GM21367 (cell line): ENCODE data around the gene FYN.
"Not testable (repeated sequence)": the region's sequence is repeated elsewhere in the genome, so short reads cannot be mapped to it uniquely, and the experiment has no call there.

ENCODE experiments used
- ATAC-seq: cut with Tn5 transposase; IDR thresholded peaks from one replicate; pipeline ENCODE4 v1.9.1; 2021; ENCODE audit not compliant: unreplicated experiment

Gene FYN

DNA sequence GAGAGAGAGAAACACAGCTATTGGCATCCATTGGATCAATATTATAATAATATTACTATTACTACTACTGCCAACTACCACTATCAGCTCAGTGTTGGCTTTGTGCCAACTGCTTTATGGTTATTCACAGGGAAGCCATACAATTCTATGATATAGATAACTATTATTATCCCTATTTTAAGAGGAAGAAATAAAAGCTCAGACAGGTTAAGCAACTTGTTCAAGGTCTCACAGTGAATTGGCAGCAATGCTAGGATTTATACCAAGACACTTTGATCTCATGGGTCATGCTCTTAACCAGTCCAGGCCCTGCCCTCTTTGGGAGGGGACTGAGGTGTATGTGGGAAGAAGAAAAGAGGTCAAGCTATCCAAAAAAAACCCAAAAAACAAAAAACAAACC, 185.6 kb downstream of the FYN start:
- ATAC-seq = no peak

DNA sequence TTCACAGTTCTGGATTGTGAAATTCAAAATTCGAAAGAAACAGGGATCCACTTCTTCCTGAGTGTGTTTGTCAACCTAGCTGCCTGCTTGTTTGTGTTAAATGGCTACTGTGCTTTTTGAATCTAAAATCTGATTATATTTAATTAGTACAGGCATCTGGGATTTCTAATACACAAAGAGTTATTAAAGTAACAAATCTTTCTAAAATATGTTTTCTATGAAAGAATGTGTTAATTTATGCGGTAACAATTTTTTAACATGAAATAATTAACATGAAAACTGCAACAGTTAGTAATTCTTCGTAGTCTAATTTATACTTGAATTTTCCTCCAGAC, 186.4 kb downstream of the FYN start:
- no peak for ATAC-seq

DNA sequence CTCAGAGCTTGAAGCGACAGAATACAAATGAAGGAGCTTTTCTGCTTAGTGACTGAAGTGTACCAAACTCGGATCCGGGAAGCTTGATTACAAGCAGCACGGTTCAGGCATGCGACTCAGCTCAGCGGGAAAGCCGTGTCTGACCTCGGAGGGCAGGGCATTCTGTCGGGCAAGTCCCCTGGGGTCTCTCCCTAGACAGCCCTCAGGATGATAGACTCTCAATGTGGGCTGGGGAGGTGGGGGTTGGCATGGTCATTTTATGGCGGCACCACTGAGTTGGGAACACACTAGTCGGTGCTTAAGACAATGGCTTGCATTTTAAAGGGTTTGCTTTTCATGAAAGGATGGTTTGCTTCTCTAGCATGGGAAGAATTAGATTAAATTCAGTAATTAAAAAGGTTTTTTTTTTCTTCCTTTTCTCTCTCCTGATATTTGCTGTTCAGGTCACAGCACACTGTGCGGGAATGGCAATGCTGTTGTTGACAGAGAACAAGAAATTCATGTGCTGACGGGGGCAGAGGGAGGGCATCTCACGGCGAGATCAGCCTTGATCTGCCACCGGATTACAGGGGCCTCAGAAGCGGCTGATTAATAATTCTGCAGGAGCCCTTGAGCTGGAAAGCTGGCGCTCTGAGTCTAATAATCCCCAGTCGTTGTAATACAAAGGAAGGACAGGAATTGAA, 186.9 kb downstream of the FYN start:
- ATAC-seq = no peak

DNA sequence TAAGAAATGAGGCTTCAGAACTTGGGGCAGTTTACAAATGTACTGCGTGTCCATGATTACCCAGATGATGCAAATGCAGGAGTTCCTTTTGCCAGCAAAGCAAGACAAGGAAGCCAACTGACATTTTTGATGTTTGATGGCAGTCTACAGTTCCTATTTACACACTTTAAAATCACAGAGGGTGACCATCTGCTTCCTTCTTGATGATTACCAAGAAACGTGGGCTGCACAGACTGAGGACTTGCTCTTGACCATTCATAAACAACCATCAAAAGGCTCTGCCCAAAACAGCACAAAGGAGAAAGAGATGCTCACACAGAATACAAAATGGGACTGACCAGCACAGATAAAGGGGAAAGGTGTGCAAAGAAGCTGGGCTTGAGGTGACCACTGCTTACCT, 187.7 kb downstream of the FYN start:
- ATAC-seq = no peak

DNA sequence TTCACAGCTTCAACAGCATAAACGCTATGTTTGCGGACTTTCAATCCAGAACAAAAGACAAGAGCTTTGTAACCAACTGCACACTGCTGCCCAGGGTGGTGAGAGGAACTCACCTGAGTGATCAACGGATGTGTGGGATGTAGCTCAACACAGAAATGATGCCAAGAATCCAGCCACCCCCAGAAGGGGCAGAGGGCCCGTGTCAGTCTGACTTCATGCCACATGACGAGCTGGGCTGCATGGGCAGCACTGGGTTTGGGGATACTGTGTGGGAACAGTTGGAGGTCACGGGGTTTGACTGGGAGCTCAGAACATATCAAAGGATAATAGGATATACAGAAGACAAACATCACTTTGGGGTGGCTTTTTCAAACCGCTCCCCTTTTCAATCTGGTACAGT, 188.2 kb downstream of the FYN start:
- no peak for ATAC-seq

DNA sequence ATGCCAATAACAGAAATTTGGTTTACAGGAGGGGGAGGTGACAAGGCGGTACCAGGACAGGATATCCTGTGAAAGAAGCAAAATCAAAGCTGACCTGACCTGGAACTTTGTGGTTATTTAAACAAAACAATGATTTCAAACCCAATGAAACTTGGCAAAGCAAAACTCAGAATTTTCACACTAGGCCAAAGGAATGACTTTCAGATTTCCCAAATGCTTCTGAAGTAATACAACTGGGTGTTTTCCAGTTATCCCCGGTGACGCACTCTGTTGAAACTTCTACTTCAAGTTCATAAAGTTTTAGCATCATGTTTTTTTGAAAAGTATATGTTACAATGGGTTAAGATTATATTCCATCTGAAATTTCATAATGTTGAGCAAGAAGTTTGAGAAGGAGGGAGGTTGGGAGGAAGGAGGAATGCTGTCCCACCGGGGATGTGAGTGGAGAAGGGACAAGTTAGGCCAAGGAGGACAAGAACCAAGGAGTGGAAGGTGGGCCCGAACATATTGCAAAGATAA, 189.4 kb downstream of the FYN start:
- no peak for ATAC-seq

DNA sequence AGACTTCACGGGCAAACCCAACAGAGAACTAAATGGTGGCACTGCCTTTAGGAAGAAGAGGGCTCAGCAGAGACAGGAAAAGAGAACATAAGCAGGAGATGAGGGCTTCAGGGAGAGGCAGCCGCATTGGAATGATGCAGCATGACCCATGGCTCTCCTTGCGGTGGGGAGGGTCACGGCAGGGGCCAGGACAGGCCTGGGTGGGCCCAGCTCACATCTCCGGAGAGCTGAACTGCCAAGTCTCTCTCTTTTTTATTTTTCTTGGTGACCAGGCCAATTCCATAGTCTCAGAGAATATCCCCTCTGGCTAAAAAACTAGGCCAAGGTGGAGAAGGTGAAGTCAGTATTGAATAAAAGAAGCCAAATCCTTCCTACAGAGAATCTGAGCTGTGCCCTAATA, 190.1 kb downstream of the FYN start:
- no peak for ATAC-seq

DNA sequence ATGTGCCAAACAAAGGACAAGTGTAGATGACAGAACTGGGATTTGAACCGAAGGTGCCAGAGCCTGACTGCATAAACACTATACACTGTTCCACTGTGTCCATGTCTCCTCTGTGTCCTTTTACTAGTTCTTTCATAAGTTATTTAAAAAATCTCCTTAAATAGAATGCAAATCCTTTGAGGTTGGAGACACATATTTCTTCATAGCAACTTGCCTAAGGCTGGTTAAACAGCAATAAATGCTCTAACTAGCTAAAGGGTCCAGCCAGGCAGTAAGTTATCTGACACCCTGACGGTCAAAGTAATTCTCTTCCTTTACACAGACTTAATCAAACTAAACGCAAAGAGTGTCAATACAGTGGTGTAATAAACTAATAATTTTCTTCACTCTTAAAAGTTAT, 191.4 kb downstream of the FYN start:
- no peak for ATAC-seq

DNA sequence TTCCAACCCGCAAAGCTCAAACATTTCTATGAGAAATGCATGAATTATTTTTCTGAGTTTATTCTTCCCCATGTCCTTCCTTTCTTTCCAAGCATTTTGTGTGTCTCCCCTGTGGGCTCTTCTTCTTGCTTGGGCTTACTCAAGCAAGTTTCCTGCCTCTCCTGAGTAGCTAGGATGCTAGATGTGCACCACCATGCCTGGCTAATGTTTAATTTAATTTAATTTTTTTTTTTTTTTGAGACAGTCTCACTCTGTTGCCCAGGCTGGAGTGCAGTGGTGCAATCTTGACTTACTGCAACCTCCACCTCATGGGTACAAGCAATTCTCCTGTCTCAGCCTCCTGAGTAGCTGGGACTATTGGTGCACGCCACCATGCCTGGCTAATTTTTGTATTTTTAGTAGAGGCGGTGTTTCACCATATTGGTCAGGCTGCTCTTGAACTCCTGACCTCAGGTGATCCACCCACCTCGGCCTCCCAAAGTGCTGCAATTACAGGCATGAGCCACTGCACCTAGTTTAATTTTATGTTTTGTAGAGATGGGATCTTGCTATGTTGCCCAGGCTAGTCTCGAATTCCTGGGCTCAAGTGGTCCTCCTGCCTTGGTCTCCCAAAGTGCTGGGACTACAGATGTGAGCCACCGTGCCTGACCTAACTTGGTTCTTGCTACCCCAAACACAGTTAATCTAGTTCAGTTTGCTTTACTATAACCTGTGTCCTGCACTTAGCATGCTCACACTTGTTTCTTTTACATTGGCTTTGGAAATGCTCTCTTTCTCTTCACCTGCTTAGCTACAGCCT, 192.2 kb downstream of the FYN start:
- ATAC-seq = not testable (repeated sequence)

DNA sequence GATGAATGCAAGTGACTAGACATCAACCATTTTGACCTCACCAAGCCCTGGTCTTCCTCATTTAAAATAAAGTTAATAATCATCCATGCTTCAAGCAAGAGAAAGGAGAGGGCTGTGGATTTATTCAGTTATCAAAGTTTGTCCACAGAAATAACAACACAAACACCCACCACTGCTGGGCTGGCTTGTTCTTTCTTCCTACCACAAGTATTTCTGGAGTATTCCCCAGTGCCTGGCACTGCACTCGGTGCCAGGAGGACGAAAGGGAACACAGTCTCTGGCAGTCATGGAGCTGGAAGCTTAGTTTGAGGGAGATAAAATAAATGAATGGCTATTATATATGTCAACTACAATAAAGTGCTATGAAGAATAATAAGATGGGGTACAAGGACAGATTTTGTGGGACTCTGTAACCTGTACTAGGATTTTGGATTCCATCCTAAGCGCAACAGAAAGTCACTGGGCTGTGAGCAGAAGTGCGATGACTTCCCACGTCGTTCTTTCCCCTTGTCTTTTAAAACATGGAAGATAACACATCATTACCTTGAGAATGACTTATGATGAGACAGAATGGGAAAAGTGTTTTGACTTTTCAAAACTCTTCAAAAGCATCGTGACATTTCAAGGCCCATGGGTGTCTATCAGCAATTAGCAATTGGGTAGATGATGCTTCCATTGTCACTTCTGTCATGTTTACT, 193.1 kb downstream of the FYN start:
- no peak for ATAC-seq

DNA sequence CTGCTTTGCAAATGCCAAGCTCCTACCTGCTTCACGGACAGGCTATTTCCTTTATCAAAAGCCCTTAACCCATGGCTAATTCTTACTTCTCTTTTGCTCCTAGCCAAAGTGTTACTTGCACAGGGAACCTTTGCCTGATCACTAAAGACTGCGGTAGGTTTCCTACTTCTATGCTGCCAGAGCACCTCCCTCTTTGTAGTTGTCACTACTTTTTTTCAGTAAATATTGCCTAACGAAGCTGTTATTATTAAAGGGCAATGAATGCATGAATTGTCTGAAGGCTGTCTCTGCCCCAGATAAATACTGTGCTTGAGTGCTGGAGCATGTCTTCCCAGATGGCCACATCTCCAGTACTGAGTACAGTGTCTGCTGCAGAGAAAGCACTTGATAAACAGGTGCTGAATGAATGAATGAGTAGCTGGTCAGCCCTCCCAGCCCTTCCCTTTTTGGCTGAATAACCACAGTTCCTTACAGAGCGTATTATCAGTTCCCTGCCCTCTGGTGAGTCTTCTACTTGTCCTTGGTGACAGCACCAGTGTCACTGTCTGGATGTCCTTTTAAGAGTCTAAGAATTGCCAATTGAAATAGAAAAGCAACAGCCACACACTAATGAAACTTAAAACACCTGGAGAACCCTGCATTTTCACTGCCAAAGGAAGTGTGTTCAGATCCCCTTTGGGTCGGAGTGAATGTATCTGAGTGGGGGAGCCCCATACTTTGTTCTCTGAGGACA, 194.0 kb downstream of the FYN start:
- no peak for ATAC-seq

DNA sequence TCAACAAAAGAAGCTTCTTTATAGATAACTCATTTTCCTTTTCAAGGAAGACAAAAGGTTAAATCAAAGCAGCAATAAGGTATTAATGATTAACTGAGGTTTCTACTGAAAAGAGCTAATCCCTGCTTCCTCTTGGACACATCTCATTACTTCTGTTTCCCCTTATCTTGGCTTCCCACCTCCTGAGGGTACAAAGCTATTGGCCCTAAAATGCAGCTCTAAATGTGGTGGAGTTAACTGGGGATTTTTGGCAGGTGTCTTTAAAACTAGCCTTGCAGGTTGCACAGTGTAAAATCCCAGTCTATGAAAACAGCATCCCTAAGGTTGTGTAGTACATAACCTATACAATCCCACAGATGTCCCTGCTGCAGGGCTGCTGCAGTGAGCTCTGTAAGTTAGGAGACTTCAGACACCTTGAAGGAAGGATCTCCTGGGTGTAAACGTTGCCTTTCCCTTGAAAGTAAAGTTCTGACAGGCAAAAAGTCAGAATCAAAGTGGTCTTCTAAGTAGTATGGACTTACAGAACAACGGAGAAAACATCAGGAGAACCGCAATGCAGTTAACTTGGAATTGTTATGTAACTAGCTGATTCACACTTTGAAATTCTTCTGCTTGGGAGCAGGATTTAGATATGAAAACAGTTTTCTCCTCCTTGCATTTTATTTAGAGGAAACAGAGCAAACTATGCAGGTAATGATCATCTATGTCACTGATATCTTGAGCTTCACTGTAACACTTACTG, 195.8 kb downstream of the FYN start:
- ATAC-seq = no peak

DNA sequence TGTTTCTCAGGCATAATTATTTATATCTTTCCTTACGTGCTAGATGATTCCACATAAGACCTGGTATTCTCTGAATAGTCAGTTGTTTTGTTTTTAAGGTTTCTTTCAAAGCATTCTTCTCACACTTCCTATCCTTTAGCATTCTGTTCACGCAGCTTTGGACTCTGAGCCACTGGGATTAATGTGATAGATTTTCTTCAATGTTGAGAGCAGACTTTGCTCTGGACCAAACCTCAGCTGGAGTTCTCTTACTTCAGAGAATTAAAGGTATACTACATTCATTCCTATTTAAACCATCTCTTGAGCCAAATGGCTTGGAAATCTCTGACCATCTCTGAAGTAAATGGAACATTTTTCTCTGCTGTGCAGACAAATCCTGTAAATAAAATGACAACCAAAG, 196.9 kb downstream of the FYN start:
- ATAC-seq = no peak

DNA sequence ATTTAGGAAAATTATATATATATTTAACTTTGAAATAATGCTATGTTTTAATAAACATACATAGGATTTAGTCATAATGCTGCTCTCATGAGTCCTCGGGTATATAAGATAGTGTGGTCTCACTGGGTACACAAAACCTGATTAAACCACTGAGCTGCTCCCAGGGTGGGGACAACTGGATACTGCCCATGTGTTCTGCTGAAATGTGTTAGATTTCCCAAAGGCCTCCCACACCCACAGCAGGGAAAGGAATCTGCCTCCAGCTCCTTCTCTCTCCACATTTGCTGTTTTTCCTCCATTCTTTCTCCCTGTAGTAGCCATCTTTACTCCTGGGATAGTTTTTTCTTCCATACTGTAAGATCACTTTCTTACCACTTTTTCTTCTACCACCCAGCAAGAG, 198.4 kb downstream of the FYN start:
- ATAC-seq = no peak

DNA sequence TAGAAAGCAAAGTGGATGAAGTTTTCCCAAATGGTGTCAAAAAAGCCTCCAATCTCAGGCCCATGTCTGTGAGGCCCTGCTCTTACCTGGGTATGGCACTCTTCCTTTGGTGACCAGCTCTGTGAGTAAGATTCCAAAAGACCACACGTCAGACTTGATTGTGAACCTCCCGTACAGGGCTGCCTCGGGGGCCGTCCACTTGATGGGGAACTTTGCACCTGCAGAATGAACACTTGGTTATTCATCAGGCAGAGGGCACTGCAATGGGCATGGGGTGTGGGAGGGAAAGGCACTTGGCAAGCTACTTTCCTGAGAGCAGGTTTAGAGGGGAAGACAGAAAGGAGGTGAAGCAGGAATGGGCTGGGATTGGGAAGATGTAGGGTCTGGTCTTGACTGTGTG, 198.8 kb downstream of the FYN start:
- no peak for ATAC-seq

DNA sequence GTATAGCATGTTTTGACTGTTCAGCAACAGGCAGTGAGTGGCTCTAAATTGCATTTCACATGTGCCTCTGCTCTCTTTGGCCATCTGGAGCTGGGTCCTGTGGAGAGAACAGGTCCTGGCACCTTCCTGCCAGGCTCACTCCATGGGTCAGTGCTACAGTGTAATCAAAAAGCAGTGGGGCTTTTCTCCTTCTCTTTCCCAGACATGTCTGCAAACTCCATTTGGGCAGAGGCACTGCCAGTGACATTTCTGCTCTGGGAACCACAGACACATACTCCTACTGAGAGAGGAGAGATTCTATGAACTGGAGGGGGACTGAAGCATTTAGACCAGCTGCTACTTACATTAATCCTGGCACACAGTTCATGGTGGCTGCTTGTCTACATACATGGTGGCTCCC, 199.3 kb downstream of the FYN start:
- no peak for ATAC-seq

DNA sequence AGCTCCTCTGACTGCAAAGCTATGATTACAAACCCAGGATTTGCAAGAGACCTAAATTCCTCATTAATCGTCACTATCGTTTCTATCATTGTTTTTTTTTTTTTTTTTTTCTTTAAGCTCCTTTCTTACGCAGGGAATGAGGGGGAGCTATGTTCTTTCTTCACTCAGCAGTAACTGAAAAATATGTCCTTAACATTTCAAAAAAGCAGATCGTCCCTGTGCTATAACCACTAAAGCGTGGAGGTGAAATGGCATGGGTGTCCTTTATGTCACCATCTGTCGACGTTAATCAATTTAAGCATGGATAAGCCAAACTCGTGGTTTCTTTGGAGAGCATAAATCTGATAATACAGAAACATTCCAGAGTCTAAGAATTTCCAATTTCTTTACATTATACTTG, 199.7 kb downstream of the FYN start:
- no peak for ATAC-seq

DNA sequence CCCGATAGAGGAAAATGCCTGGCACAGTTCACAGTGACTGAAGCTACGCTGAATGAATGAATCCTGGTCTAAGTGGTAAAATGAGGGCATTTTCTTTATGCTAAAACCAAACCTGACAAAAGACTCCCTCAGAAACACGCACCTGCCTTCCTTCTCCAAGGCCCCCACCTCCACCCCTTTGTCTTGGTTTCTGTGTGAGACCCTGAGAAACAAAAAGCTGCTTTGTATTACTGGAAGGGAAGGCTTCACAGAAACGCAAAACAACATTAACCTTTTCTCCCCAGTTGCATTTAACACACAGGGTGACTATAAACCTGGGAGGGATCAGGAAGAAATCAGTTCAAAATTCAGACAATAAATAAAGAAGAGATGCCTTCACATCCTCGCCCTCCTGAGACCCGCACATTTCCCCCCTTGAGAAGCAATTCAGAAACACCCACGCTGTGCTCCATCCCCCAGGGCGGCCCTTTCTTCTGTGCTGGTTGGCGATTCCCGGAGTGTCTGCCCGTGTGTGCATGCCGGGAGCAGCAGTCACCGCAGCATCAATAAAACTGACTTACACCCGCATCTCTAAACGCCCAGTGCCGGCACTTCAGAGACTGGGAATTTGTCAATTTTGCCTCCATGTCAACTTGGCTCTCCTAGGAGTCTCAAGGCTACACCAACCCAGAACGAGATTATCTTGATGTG, 200.3 kb downstream of the FYN start:
- no peak for ATAC-seq

DNA sequence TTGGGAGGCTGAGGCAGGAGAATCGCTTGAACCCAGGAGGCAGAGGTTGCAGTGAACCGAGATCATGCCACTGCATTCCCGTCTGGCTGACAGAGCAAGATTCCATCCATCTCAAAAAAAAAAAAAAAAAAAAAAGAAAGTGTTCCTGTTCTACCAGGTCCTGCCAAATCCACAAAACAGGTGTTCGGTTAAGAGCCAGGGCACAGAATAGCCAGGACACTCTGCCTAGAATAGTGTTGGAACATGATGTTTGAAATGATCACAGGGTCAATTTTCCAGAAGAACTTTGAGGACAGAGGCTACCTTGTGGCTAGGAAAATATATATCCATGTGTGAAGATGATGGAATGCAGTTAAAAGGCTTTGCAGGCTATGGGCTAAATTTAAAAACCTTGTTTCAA, 203.9 kb downstream of the FYN start:
- no peak for ATAC-seq

DNA sequence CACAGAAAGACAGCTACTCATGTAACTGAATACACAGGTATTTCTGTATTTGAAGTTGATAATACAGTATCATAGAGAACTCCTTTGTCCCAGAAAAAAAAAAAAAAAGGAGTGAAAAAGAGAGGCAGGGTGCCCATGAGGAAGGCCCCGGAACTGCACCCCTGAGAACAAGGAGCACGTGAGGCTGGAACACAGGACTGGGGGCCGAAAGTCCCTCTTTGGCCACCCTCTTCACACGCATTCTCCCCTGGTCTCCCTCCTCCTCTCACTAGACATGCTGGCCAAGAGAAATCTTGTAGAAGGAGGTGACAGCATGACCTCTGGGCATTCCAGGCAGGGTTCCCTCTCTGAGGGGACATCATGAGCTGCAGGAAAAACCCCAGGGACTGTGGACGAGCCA, 204.8 kb downstream of the FYN start:
- no peak for ATAC-seq
